Activated T-cell treated with anti-CD3 and anti-CD28 coated beads, Interleukin-2, amount 50 U/mL, for 1 hour (primary cell): ENCODE results near the gene LMNTD1.

Experiments
- DNase-seq: peaks from one replicate; pipeline ENCODE4 v3.0.0-alpha.2; 2020

Gene LMNTD1

DNA sequence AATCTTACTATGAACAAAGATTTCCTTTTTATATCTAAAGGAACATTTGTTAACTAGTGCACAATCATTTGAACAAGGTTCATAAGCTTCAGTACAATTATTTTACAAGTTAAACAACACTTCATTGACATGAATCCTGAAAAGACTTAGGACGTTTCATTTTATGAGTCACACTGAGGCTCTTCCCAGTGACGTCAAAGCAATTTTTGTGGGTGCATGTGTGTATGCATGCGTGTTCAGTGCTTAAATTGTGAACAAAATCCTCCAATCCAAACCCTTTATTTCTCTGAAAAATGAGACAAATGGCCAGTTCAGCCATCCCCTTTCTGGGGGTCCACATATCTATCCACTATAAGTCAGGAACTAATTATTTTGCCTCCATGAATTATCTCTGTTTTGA is 2.9 kb downstream of the LMNTD1 start:
- no peak for DNase-seq

DNA sequence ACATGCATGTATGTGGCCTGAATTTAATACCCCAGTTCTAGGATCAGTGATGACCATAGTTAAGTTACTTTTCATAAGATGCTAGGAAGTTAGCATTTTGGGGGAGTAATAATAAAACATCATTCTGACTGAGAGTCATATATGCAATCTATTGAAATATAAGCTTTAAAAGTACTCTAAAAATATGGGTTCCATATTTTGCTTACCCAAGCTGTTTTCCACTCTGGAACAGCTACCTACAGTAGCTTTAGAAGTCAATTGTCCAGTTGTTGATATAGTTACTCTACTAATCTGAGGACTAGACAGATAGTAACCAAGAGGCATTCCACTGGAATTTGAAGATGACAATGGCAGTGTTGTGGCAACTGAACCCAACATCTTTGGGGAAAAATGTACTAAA is 4.0 kb downstream of the LMNTD1 start:
- no peak for DNase-seq

- no peak for DNase-seq
Measured at GRCh38 chr12:25546318-25546717, 6.8 kb downstream of the LMNTD1 start.

- DNase-seq, result no peak
Measured at GRCh38 chr12:25533150-25533549, 19.9 kb downstream of the LMNTD1 start.

- no peak for DNase-seq
Measured at GRCh38 chr12:25531502-25532052, 21.5 kb downstream of the LMNTD1 start.

DNA sequence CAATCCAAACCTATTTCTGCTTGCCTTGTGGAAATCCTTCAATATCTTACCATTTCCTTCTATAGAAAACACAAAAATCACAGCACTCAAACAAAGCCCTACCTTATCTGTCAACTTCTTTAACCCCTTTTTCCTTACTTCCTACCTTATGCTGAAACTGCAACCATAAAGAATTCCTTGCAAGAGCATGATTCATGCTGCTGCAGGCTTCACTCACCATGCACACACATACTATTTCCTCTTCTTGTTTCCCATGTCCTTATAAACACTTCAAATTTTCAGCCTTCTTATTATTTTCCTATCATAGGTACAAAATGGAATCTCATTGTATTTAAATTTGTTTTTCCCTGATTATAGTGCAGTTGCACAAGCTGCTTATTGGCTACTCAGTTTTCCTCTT is 23.3 kb downstream of the LMNTD1 start:
- DNase-seq, result no peak

DNA sequence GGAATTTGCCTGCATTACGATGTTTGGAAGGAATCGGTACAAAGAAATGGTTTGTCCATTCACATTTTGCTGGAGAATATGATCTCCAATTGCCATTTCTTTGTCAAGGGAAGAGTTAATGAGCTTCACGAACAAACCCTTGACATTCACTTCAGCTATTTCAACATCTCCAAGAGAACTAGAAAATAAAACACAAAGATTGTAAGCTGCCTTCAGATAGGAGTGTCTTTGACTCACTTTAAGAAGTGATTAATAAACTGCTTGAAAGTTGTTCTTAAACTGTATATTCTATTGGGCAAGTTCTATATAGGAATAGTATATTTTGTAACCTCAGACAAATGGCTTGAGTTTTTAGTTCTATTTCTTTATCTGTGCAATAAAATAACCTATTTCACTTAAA is 26.3 kb downstream of the LMNTD1 start:
- no peak for DNase-seq

DNA sequence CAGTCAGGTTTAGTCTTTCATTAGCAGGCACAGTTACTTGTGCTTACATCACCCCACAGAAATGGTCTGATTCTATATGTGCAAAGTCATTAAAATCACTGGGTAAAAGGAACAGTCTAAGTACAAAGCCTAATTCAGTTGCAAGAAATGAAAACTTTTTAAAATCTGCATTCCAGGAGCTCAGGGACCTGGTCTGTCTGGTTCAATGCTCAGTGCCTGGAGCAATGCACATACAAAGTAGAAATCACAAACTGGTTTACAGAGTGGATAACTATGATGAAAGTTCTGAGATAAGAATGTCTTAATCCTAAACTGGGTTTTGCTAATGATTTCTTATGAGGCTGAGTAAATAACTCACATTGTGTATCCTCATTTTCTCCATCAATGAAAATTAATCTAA is 28.7 kb downstream of the LMNTD1 start:
- DNase-seq, result no peak

DNA sequence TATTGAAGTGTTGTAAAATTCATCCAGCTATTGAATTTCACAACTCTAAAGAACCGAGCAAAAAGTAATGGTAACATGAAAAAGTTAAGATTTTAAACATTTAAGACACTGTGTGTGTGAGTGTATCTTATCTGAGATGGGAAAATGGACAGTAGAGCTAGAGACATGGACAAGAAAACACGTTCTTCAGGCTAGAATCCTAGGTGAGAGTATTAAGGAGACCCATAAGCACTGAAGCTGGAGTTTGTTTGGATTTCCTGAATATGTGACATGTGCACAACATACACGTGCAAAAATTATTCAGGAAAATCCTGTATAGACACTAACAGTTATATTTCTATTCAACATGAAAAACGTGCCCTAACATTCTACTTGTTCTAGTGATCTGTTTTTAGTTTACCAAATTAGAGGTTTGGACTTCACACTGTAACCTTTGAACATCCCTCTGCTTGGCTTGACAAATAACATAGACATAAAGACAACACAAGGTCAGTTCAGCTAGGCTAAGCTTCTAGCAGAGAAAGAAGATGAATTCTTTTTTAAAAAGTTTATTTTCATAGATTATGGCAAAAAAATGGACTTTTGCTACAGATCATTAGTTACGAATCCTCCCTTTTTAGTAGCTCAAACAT is 31.3 kb downstream of the LMNTD1 start:
- no peak for DNase-seq

DNA sequence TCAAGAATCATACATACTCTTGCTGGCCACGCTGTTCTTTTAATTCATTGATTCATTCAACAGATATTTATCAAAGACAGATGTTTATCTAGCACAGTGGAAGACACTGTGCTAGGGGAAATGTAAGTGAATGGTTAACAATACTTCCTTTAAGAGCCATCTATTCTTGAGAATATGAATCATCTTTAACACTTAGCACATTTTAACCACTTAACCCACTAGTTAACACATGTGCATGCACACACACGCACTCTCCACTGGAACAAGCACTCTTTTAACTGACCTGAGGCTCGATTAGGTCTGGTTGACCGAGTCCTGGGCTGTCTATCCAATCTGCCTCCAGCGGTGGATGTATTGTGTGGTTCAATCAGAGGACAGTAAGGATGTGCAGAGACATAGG is 34.6 kb downstream of the LMNTD1 start:
- no peak for DNase-seq

- no peak for DNase-seq
Measured at GRCh38 chr12:25504744-25505143, 48.3 kb downstream of the LMNTD1 start.

DNA sequence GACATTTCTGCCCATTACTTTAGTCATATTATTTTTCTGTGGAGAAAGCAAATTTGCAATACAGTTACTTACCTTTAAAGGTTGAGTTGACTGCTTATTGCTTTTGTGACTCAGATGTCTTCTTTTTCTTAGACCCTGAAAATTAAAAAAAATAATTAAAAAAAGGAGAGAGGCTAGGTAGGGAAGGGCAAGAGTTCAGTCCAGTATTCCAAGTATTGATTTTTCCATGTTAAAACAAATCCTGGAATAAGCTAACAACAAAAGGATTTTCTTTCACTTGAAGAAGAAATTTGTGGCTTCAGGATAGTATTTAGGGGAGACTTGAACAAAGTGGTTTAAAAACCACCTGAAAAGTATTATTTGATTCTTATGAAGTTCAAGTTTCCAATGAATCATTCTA is 49.4 kb downstream of the LMNTD1 start:
- no peak for DNase-seq

GRCh38 chr12:25502596-25502995 is 50.5 kb downstream of the LMNTD1 start:
- no peak for DNase-seq

GRCh38 chr12:25502118-25502517 is 51.0 kb downstream of the LMNTD1 start:
- DNase-seq, result no peak

- no peak for DNase-seq
Measured at GRCh38 chr12:25501549-25501948, 51.5 kb downstream of the LMNTD1 start.

DNA sequence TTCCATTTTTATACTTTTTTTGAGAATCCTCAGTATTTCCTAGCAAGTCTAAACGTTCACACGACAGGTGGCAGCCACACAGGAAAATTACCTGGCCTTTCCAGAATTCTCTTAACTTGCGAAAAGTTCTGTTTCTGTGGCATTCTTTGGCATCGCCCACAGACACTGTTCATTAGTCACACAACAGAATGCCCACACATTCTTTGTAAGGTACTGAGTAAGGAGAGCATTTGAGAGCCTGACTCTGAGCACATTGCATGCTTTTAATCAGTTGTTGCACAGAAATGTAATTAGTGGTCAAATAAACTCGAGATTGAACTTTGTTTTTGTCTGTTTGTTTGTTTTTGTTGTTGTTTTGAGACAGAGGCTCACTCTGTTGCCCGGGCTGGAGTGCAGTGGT is 52.4 kb downstream of the LMNTD1 start:
- no peak for DNase-seq

GRCh38 chr12:25497021-25497420 is 56.1 kb downstream of the LMNTD1 start:
- no peak for DNase-seq

- no peak for DNase-seq
Measured at GRCh38 chr12:25496098-25496587, 56.9 kb downstream of the LMNTD1 start.

- no peak for DNase-seq
Measured at GRCh38 chr12:25495331-25496097, 57.6 kb downstream of the LMNTD1 start.

- no peak for DNase-seq
Measured at GRCh38 chr12:25494926-25495325, 58.2 kb downstream of the LMNTD1 start.

DNA sequence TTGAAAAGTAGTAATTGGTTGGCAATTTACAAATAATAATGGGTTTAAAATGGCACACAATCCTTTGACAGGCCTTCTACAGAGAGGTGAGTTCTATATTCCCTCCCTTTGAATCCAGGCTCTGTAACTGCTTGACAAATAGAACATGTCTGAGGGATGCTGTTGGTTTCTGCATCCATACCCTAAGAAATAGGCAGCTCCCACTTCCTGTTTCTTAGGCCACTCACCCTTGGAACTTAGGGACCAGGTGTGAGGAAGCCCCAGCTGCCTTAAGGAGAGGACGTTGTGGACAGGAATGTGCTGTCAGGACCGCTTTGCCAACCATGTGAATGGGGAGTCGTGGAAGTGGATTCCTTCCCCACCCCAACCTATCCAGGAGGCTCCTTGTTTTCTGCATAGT is 59.4 kb downstream of the LMNTD1 start:
- no peak for DNase-seq

DNA sequence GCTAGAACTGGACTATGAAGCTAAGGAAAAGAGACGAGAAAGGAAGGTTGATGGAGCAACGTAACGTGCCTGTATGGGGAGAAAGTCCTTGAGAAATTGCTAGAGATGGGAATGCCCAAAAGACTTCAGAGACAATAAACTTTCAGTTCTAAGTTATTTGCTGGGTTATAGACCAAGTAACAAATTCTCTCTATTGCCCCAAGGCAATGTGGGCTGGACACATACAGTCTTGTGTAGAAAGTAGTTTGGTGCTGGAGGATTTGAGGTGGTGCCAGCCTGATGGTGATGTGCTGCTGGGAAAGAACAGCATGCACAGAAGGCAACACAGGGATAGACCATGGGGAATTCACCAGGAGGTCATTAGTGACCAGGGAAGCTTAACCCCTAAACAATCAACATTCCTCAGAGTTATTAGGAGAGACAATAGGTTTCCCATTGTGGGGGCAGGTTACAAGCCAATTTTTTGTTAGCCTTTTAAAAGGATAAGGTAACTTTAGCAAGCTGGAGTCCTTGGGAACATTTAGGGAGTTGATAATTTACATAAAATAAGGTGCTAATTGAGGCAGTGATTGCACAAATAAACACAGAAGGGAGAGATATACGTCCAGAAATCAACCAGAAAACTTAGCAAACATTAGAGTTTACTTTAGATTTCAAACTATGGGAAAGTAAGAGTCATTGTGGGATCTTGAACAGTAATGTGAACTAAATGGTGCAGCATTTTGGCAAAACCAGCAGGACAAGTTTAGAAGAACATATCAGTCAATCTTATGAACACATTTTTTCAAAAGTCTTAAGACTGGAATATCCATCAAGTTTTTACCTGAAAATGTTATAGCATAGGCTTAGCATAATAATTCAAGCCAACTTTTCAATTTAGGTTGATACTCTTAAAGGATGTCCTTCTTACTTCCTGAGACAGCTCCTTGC is 61.4 kb downstream of the LMNTD1 start:
- DNase-seq, result no peak
